Panc1 (cell line): ENCODE data around the gene WFDC5. TPM values are rescaled to one million over a fixed set of nuclear protein-coding genes. Genes with fewer than 3 reads are reported as not detected.

Experiments
- ATAC-seq: fragments of 200-7000 bp; cut with Tn5 transposase; 2 replicates; pipeline ENCODE4 v1.9.1; 2020; ENCODE audit warnings: mild to moderate bottlenecking, moderate library complexity
- BruUV-seq: library from RNA; stranded (reverse); fragments of 400-500 nt; replicated peaks from 2 replicates; lab custom pipeline; 2021; lab: Mats Ljungman, UMichigan
- CTCF ChIA-PET: fragments of 300-600 bp; sonication (Branson Sonifier 250); formaldehyde crosslinking; loops from one replicate; lab custom pipeline; 2022; ENCODE audit warnings: antibody characterized with exemption; lab: Charles Lee
- POLR2A ChIA-PET: fragments of 300-600 bp; sonication (Branson Sonifier 250); formaldehyde crosslinking; loops from one replicate; lab custom pipeline; 2022; ENCODE audit warnings: antibody characterized with exemption; lab: Charles Lee
- DNase-seq: peaks from one replicate; pipeline ENCODE4 v3.0.0-alpha.2; 2010; ENCODE audit warnings: low read depth, low spot score
- H3K27ac ChIP-seq: 2 replicates; pipeline ENCODE4 v1.5.1; 2011; ENCODE audit warnings: mild to moderate bottlenecking, low read length, inconsistent platforms
- H3K27me3 ChIP-seq: fragments of 200-500 bp; sonication (Bioruptor generic); 2 replicates; pipeline ENCODE4 v1.6.0; 2014; ENCODE audit warnings: low read length, inconsistent platforms; ENCODE audit not compliant: control insufficient read depth, insufficient read depth
- H3K36me3 ChIP-seq: fragments of 200-500 bp; sonication (Bioruptor generic); 2 replicates; pipeline ENCODE4 v1.5.1; 2014; ENCODE audit warnings: inconsistent platforms, mild to moderate bottlenecking, low read length, moderate library complexity; ENCODE audit not compliant: control insufficient read depth, insufficient read depth
- H3K4me1 ChIP-seq: 2 replicates; pipeline ENCODE4 v1.5.1; 2011; ENCODE audit warnings: inconsistent platforms, mild to moderate bottlenecking, low read length, moderate library complexity; ENCODE audit not compliant: control insufficient read depth, insufficient read depth
- H3K4me3 ChIP-seq, 2 experiments: 2 replicates each; pipeline ENCODE4 v1.5.1; 2011 to 2012; ENCODE audit warnings: low read depth in 2 of 2, low read length in 2 of 2, mild to moderate bottlenecking in 2 of 2, inconsistent platforms in 1 of 2, moderate library complexity in 1 of 2
- H3K9me3 ChIP-seq: fragments of 200-500 bp; sonication (Bioruptor generic); 2 replicates; pipeline ENCODE4 v1.5.1; 2014; ENCODE audit warnings: low read depth, mild to moderate bottlenecking, inconsistent platforms, low read length, moderate library complexity; ENCODE audit not compliant: control insufficient read depth, insufficient read depth
- CTCF ChIP-seq: fragments of 450-650 bp; IDR thresholded peaks from 2 replicates; pipeline ENCODE4 v1.5.1; 2017; ENCODE audit warnings: mild to moderate bottlenecking
- POLR2AphosphoS5 ChIP-seq: IDR thresholded peaks from 2 replicates; pipeline ENCODE4 v1.6.1; 2012; ENCODE audit warnings: mild to moderate bottlenecking, low read depth, low read length, moderate library complexity
- REST ChIP-seq, 2 experiments: IDR thresholded peaks; 2 replicates each; pipeline ENCODE4 v1.6.1; 2011 to 2012; ENCODE audit warnings: low read depth in 2 of 2, control low read depth in 1 of 2, low read length in 1 of 2, mild to moderate bottlenecking in 1 of 2, moderate library complexity in 1 of 2; ENCODE audit not compliant: insufficient read depth in 1 of 2
- SIN3A ChIP-seq: IDR thresholded peaks from 2 replicates; pipeline ENCODE4 v1.6.1; 2012; ENCODE audit warnings: low read depth, mild to moderate bottlenecking, low read length, moderate library complexity, borderline replicate concordance; ENCODE audit not compliant: insufficient read depth
- TCF7L2 ChIP-seq: IDR thresholded peaks from 2 replicates; pipeline ENCODE4 v1.6.1; 2011; ENCODE audit warnings: mild to moderate bottlenecking, low read depth, low read length, inconsistent platforms
- in situ Hi-C: cut with HindIII; loops from 2 replicates; pipeline ENCODE4 v1.10.0; 2016; ENCODE audit warnings: low sequenced_read_pairs, low pct_unique_long_range_greater_than_20kb
- intact Hi-C: fragments of 100-400 bp; cut with micrococcal nuclease; formaldehyde crosslinking; loops from one replicate; pipeline ENCODE4 v1.10.0; 2022; ENCODE audit not compliant: unreplicated experiment
- total RNA-seq: library from RNA; stranded (reverse); gene quantifications from one replicate; pipeline ENCODE4 v1.2.1, GENCODE V29; 2021; ENCODE audit not compliant: unreplicated experiment

The WFDC5 gene
- total RNA-seq, 1 experiment from 2014 or later, result not detected

GRCh38 chr20:45082468-45082867, 32.5 kb downstream of the WFDC5 start:
- in situ Hi-C loops, result no loop called here
- Histone ChIP-seq H3K9me3 (no peaks in the 10 kb centered on the region), H3K27me3 (no peaks in the 10 kb centered on the region), H3K36me3 (no peaks in the 10 kb centered on the region; the same call in 1 of the 2 replicates), H3K4me3 (no peak overlapping the region), H3K27ac (no peak overlapping the region), H3K4me1 (no peaks in the 10 kb centered on the region)
- no TSS peak for BruUV-seq
- DNase-seq (no peak), ATAC-seq (no peak)
- TF ChIP-seq CTCF (no peak), REST (IDR thresholded peaks at IDR 0.05; ENCODE audit: insufficient read depth in 1 of 2, low read depth in 2 of 2, low read length in 1 of 2) (no peak), TCF7L2 (no peak), POLR2AphosphoS5 (no peak), SIN3A (no peak)
- ChIA-PET CTCF (no interaction called here), POLR2A (interaction anchor here (0.5 kb wide), 1 partner anchor 325 kb away, joined by 3 read pairs; no protein-coding TSS in a partner anchor)
- intact Hi-C loops, result no loop called here

GRCh38 chr20:45080867-45081624, 33.9 kb downstream of the WFDC5 start:
- ChIA-PET POLR2A (no interaction called here), CTCF (no interaction called here)
- Histone ChIP-seq H3K4me3 (no peak overlapping the region), H3K36me3 (no peaks in the 10 kb centered on the region; the same call in 1 of the 2 replicates), H3K4me1 (no peaks in the 10 kb centered on the region), H3K27me3 (no peaks in the 10 kb centered on the region), H3K9me3 (no peaks in the 10 kb centered on the region), H3K27ac (no peak overlapping the region)
- BruUV-seq, result no TSS peak
- intact Hi-C loops, result no loop called here
- TF ChIP-seq CTCF (peak; percentile 45), SIN3A (no peak)
- in situ Hi-C loops, result no loop called here
- ATAC-seq (peak; percentile 73; the same call in 1 of the 2 replicates), DNase-seq (no peak)
